K562 (cell line): ENCODE measurements around the gene TTC39B.

Experiments used
- ARID1B ChIP-seq: fragments of 450-650 bp; IDR thresholded peaks from 2 replicates; pipeline ENCODE4 v1.6.1; 2016; ENCODE audit warnings: antibody characterized with exemption, mild to moderate bottlenecking, inconsistent platforms
- ATF3 ChIP-seq, 2 experiments: fragments of 450-650 bp in 1 of 2; sonication (generic) in 1 of 2; formaldehyde crosslinking in 1 of 2; IDR thresholded peaks in 1 of 2; conservative IDR thresholded peaks in 1 of 2; 2 replicates each; pipeline versions ENCODE4 v1.6.1 to v1.8.1; 2016 to 2023; ENCODE audit warnings: mild to moderate bottlenecking in 2 of 2, moderate library complexity in 2 of 2, inconsistent platforms in 1 of 2, missing genetic modification reagents in 1 of 2
- ATF6 ChIP-seq: sonication (generic); formaldehyde crosslinking; IDR thresholded peaks from 2 replicates; pipeline ENCODE4 v1.4.0; 2020; ENCODE audit warnings: mild to moderate bottlenecking, missing genetic modification reagents
- CTCF ChIP-seq, 3 experiments: IDR thresholded peaks in 2 of 3; conservative IDR thresholded peaks in 1 of 3; 2 replicates each; pipeline ENCODE4 v1.5.1; 2011 to 2012; ENCODE audit warnings: low read length in 3 of 3, mild to moderate bottlenecking in 3 of 3, control low read depth in 2 of 3, improper control_type of control experiment in 1 of 3, inconsistent platforms in 1 of 3, low read depth in 1 of 3, mixed read lengths in 1 of 3, moderate library complexity in 1 of 3; ENCODE audit not compliant: insufficient read depth in 2 of 3
- ELF4 ChIP-seq: fragments of 450-650 bp; formaldehyde crosslinking; IDR thresholded peaks from 2 replicates; pipeline ENCODE4 v1.4.0; 2022; ENCODE audit warnings: missing genetic modification characterization
- EP300 ChIP-seq: IDR thresholded peaks from 2 replicates; pipeline ENCODE4 v1.6.1; 2012; ENCODE audit warnings: low read length, improper control_type of control experiment
- GABPA ChIP-seq: fragments of 200-800 bp; sonication (Bioruptor generic); conservative IDR thresholded peaks from 2 replicates; pipeline ENCODE4 v1.6.1; 2016; ENCODE audit warnings: low read depth, missing genetic modification characterization, missing compliant biosample characterization
- HMGXB4 ChIP-seq: sonication (generic); formaldehyde crosslinking; IDR thresholded peaks from 2 replicates; pipeline ENCODE4 v1.8.1; 2023; ENCODE audit warnings: mild to moderate bottlenecking, missing genetic modification reagents
- MAX ChIP-seq: sonication (generic); formaldehyde crosslinking; IDR thresholded peaks from 2 replicates; pipeline ENCODE4 v1.9.0; 2022; ENCODE audit warnings: mild to moderate bottlenecking, missing genetic modification reagents
- MEF2A ChIP-seq: IDR thresholded peaks from 2 replicates; pipeline ENCODE4 v1.6.1; 2011; ENCODE audit warnings: low read depth, mild to moderate bottlenecking, low read length, moderate library complexity; ENCODE audit not compliant: control insufficient read depth
- ZBTB12 ChIP-seq: fragments of 250-450 bp; sonication (Bioruptor Pico); IDR thresholded peaks from 2 replicates; pipeline ENCODE4 v1.4.0; 2020

- no peak for TF ChIP-seq MAX
- no peak for TF ChIP-seq CTCF (IDR thresholded peaks at IDR 0.05 in 2 of 3, conservative IDR thresholded peaks at IDR 0.05 in 1 of 3; ENCODE audit: insufficient read depth in 2 of 3, low read depth in 1 of 3, low read length in 3 of 3)
- no peak for TF ChIP-seq HMGXB4
- TF ChIP-seq MEF2A: no peak
- no peak for TF ChIP-seq ATF3 (IDR thresholded peaks at IDR 0.05)
- no peak for TF ChIP-seq ATF3 (CRISPR knock-in tag; conservative IDR thresholded peaks at IDR 0.05)
- TF ChIP-seq GABPA (tag): no peak
- no peak for TF ChIP-seq ATF6 (CRISPR knock-in tag)
- TF ChIP-seq EP300: no peak
- no peak for TF ChIP-seq ZBTB12 (CRISPR knock-in tag)
- no peak for TF ChIP-seq ELF4 (CRISPR knock-in tag)
- TF ChIP-seq ARID1B: no peak
Observed at GRCh38 chr9:15156241-15156640, 150.8 kb downstream of the TTC39B start.
